Uterus (tissue), 4 donors: ENCODE data around the gene B3GALT5. TPM values are rescaled to one million over a fixed set of nuclear protein-coding genes. Genes with fewer than 3 reads are reported as not detected.

Experiments
- DNase-seq, 2 donors: peaks; one replicate each; pipeline ENCODE4 v3.0.0-alpha.2; 2019 to 2020
- H3K27ac ChIP-seq, 2 donors: fragments of 200-600 bp; sonication (generic); 1 replicate in 1 of 2; 2 replicates in 1 of 2; pipeline ENCODE4 v1.5.1; 2016 to 2018
- H3K27me3 ChIP-seq, 2 donors: fragments of 200-600 bp; sonication (generic); one replicate each; pipeline ENCODE4 v1.5.1; 2018 to 2019; ENCODE audit warnings: control low read depth in 1 of 2
- H3K36me3 ChIP-seq, 2 donors: fragments of 200-600 bp; sonication (generic); one replicate each; pipeline ENCODE4 v1.5.1; 2019; ENCODE audit warnings: control low read depth in 1 of 2
- H3K4me1 ChIP-seq, 2 donors: fragments of 200-600 bp; sonication (generic); one replicate each; pipeline ENCODE4 v1.5.1; 2018 to 2019; ENCODE audit warnings: control low read depth in 1 of 2
- H3K4me3 ChIP-seq, 2 donors: fragments of 200-600 bp; sonication (generic); 1 replicate in 1 of 2; 2 replicates in 1 of 2; pipeline ENCODE4 v1.5.1; 2018 to 2019; ENCODE audit warnings: mild to moderate bottlenecking in 1 of 2
- H3K9me3 ChIP-seq, 2 donors: fragments of 200-600 bp; sonication (generic); one replicate each; pipeline ENCODE4 v1.5.1; 2019; ENCODE audit warnings: control low read depth in 1 of 2
- POLR2A ChIP-seq, 2 donors: fragments of 450-650 bp; IDR thresholded peaks; one replicate each; pipeline ENCODE4 v1.6.1; 2016; ENCODE audit warnings: antibody characterized with exemption in 2 of 2, mild to moderate bottlenecking in 1 of 2, moderate library complexity in 1 of 2
- intact Hi-C: fragments of 100-400 bp; cut with DNase I; formaldehyde crosslinking; loops from one replicate; pipeline ENCODE4 v1.15.1; 2023; ENCODE audit warnings: low total_unique reads
- total RNA-seq, 4 donors: library from RNA; depleted of rRNA in 3 of 4; stranded (reverse); fragments of >200 nt in 3 of 4; gene quantifications; one replicate each; pipeline versions ENCODE4 v1.1.0 to v1.2.4, GENCODE V29; 2014 to 2023
- TF ChIP-seq, protein P1 (sequence below), 4 experiments: fragments of 200-600 bp in 2 of 4; fragments of 450-650 bp in 2 of 4; sonication (generic) in 2 of 4; IDR thresholded peaks; one replicate each; pipeline ENCODE4 v1.5.1; 2016 to 2019; ENCODE audit warnings: antibody characterized with exemption in 4 of 4, mild to moderate bottlenecking in 2 of 4, moderate library complexity in 1 of 4
- donor health status: DM: yes; HTN: yes; CAD: no.

Gene B3GALT5
- total RNA-seq, 4 donors from 2014 or later = 0.26 to 2.7 (median 0.65) TPM

- intact Hi-C loops = no loop called here
- DNase-seq = no peak
- no peaks in the 10 kb centered on the region for H3K4me1 ChIP-seq
- no peak for TF ChIP-seq POLR2A (IDR thresholded peaks at IDR 0.05)
- TF ChIP-seq, protein P1, sequence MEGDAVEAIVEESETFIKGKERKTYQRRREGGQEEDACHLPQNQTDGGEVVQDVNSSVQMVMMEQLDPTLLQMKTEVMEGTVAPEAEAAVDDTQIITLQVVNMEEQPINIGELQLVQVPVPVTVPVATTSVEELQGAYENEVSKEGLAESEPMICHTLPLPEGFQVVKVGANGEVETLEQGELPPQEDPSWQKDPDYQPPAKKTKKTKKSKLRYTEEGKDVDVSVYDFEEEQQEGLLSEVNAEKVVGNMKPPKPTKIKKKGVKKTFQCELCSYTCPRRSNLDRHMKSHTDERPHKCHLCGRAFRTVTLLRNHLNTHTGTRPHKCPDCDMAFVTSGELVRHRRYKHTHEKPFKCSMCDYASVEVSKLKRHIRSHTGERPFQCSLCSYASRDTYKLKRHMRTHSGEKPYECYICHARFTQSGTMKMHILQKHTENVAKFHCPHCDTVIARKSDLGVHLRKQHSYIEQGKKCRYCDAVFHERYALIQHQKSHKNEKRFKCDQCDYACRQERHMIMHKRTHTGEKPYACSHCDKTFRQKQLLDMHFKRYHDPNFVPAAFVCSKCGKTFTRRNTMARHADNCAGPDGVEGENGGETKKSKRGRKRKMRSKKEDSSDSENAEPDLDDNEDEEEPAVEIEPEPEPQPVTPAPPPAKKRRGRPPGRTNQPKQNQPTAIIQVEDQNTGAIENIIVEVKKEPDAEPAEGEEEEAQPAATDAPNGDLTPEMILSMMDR (IDR thresholded peaks at IDR 0.05) = no peak
- H3K27ac ChIP-seq = no peak overlapping the region
- H3K4me3 ChIP-seq = no peak overlapping the region
- H3K27me3 ChIP-seq = no peaks in the 10 kb centered on the region
- H3K9me3 ChIP-seq = no peaks in the 10 kb centered on the region
- no peaks in the 10 kb centered on the region for H3K36me3 ChIP-seq
Observed at GRCh38 chr21:39597595-39597994, 15.1 kb upstream of the B3GALT5 start.

- Histone ChIP-seq H3K4me1 (no peaks in the 10 kb centered on the region), H3K27ac (no peak overlapping the region), H3K36me3 (no peaks in the 10 kb centered on the region), H3K4me3 (no peak overlapping the region), H3K9me3 (no peaks in the 10 kb centered on the region), H3K27me3 (no peaks in the 10 kb centered on the region)
- no peak for DNase-seq
- intact Hi-C loops = no loop called here
- TF ChIP-seq, protein P1 (IDR thresholded peaks at IDR 0.05) = no peak
- TF ChIP-seq POLR2A (IDR thresholded peaks at IDR 0.05) = no peak
Observed at GRCh38 chr21:39599191-39599970, 13.4 kb upstream of the B3GALT5 start.

DNA sequence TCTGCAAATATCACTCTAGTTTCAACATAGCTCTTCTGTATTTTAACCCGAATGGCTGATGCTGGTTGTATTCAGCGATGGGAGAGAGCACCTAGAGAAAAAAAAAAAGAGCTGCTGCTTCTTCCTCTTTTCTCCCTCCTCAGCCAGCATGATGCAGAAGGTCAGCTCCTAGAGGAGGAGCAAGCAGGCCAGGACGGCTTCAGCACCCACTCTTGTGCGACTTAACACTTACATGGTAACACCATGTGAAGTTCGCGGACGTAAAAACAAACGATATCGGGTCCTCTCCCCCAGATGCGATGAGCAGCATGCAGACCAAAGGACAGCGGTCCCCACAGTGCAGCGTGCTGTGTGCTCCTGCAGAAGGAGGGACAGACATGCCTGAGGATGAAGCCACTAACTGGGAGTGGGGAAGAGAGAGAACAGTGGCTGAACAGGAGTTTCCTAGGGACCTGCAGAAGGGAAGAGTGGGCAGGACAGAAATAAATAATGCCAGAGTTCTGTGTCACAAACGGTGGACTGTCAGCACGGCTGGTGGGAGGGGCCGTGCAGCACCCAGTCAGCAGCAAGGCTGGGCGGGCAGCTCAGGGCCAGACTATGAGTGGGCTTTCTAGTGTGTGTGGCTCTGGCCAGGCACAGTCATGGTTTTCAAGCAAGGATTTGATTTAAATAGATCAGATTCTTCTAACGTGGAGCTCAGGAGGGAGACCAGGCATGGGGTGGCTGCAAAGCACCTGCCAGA lies 11.4 kb upstream of the B3GALT5 start:
- Histone ChIP-seq H3K4me1 (no peaks in the 10 kb centered on the region), H3K27ac (no peak overlapping the region), H3K27me3 (no peaks in the 10 kb centered on the region), H3K36me3 (no peaks in the 10 kb centered on the region), H3K9me3 (no peaks in the 10 kb centered on the region), H3K4me3 (no peak overlapping the region)
- intact Hi-C loops = no loop called here
- TF ChIP-seq, protein P1 (IDR thresholded peaks at IDR 0.05) = no peak
- TF ChIP-seq POLR2A (IDR thresholded peaks at IDR 0.05) = no peak
- DNase-seq = no peak

- intact Hi-C loops = no loop called here
- H3K4me3 ChIP-seq = no peak overlapping the region
- no peaks in the 10 kb centered on the region for H3K36me3 ChIP-seq
- no peak for DNase-seq
- H3K27ac ChIP-seq = no peak overlapping the region
- H3K27me3 ChIP-seq = no peaks in the 10 kb centered on the region
- H3K9me3 ChIP-seq = no peaks in the 10 kb centered on the region
- no peak for TF ChIP-seq POLR2A (IDR thresholded peaks at IDR 0.05)
- TF ChIP-seq, protein P1 (IDR thresholded peaks at IDR 0.05) = no peak
- H3K4me1 ChIP-seq = no peaks in the 10 kb centered on the region
Observed at GRCh38 chr21:39602076-39602689, 10.6 kb upstream of the B3GALT5 start.

DNA sequence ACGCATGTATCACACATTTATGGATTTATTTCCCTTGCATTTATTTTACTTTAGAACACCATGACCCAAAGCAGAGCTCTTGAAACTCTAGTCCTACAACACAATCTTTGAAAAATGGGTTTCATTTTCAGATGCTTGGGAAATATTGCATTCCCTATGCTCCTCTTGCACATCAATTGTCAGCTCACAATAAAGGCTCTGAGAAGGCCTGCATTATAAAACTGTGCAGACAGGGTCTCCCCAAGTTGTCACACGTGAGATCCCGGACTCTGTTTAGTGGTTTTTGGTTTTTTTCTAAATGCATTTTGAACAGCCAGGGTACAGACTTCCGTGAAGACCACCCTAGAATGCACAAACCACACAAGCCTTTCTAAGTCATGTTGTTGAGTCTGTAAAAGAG lies 9.9 kb upstream of the B3GALT5 start:
- Histone ChIP-seq H3K4me3 (no peak overlapping the region), H3K9me3 (no peaks in the 10 kb centered on the region), H3K4me1 (no peaks in the 10 kb centered on the region), H3K27ac (no peak overlapping the region), H3K36me3 (no peaks in the 10 kb centered on the region), H3K27me3 (no peaks in the 10 kb centered on the region)
- intact Hi-C loops = no loop called here
- TF ChIP-seq, protein P1 (IDR thresholded peaks at IDR 0.05) = no peak
- no peak for TF ChIP-seq POLR2A (IDR thresholded peaks at IDR 0.05)
- no peak for DNase-seq
